ENCODE results near the gene ABCA1.

Gene ABCA1

DNA sequence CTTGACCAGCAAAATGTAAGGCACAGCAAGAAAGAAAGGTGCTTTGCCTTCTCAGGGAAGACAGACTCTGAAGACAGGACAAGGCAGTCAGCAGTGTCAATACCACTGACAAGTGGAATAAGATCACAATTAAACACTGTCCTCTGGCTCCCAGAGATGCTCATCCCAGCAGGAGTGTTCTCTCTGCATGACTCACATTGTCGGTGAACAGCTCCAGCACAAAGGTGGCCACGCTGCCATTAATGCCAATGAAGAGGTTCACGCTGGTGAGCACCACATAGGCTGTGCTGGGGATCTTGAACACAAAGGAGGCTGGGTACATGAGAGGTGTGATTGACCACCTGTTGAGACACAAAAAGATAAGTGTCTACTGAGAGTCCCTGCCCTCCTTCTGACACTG lies 132.1 kb downstream of the ABCA1 start:
- TF ChIP-seq, protein P1, sequence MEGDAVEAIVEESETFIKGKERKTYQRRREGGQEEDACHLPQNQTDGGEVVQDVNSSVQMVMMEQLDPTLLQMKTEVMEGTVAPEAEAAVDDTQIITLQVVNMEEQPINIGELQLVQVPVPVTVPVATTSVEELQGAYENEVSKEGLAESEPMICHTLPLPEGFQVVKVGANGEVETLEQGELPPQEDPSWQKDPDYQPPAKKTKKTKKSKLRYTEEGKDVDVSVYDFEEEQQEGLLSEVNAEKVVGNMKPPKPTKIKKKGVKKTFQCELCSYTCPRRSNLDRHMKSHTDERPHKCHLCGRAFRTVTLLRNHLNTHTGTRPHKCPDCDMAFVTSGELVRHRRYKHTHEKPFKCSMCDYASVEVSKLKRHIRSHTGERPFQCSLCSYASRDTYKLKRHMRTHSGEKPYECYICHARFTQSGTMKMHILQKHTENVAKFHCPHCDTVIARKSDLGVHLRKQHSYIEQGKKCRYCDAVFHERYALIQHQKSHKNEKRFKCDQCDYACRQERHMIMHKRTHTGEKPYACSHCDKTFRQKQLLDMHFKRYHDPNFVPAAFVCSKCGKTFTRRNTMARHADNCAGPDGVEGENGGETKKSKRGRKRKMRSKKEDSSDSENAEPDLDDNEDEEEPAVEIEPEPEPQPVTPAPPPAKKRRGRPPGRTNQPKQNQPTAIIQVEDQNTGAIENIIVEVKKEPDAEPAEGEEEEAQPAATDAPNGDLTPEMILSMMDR (IDR thresholded peaks at IDR 0.05; ENCODE audit: low read depth, low read length), result no peak
- no peak for DNase-seq (ENCODE audit: low read depth in 2 of 2)
- H3K4me3 ChIP-seq (replicated peaks in 1 of 2; ENCODE audit: low read depth in 2 of 2, low read length in 2 of 2), result no peak overlapping the region

DNA sequence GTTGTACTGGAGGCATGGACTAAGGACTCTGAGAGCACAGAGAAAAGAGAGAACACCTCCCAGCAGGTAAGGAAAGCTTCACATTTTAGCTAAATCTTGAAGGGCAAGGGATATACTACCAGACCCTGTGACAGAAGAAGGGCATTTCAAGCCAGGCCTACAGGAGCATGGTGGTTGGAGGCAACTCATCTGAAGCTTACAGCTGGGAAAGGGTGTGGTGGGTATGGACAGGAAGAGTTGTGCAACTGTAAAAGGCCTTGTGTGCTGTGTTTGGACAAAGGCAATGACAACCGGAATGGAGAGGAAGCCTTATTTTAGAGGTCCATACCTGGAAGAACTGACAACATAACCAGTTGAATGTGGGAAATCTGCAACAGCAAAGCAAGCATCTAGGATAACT lies 132.9 kb downstream of the ABCA1 start:
- TF ChIP-seq, protein P1 (IDR thresholded peaks at IDR 0.05; ENCODE audit: low read depth, low read length), result no peak
- peak; percentile 38 to 72 for DNase-seq (ENCODE audit: low read depth in 2 of 2)
- no peak overlapping the region for H3K4me3 ChIP-seq (replicated peaks in 1 of 2; ENCODE audit: low read depth in 2 of 2, low read length in 2 of 2)

DNA sequence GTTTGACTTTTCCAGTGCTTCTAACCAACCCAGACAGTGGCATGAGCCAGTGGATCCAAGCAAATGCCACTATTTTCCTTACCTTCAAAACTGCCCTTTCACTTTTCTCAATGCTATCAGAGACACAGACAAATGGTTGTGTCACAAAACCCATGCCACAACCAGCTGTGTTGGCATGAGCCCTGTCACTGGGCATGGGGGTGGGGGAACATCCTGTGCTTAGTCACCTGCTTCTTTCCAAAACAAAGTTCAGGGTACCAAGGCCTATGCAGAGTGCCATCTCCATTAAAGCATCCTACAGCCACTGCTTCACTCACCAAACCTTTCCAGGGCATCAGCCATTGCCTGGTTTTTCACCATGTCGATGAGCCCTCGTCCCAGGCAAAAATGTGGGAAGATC lies 133.9 kb downstream of the ABCA1 start:
- no peak overlapping the region for H3K4me3 ChIP-seq (replicated peaks in 1 of 2; ENCODE audit: low read depth in 2 of 2, low read length in 2 of 2)
- no peak for DNase-seq (ENCODE audit: low read depth in 2 of 2)
- TF ChIP-seq, protein P1 (IDR thresholded peaks at IDR 0.05; ENCODE audit: low read depth, low read length), result no peak

DNA sequence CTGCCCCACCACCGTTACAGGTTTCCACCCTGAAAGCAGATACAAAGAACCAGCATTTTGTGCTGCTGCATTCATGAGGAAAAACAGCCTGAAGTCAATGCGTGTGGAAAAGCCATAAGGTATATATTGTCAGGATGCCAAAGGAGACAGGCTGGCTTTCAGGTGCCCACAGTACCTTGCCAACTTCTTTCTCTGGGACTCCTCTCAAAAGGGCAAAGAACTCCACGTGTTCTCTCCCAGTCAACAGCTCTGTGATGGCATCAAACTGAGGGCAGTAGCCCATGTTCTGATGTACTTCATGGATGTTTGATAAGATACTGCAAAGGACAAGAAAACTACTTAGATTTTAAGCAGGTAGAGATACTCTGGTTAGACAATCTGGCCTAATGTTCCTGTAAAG lies 139.7 kb downstream of the ABCA1 start:
- TF ChIP-seq, protein P1 (IDR thresholded peaks at IDR 0.05; ENCODE audit: low read depth, low read length), result no peak
- H3K4me3 ChIP-seq (replicated peaks in 1 of 2; ENCODE audit: low read depth in 2 of 2, low read length in 2 of 2), result no peak overlapping the region
- no peak for DNase-seq (ENCODE audit: low read depth in 2 of 2)

DNA sequence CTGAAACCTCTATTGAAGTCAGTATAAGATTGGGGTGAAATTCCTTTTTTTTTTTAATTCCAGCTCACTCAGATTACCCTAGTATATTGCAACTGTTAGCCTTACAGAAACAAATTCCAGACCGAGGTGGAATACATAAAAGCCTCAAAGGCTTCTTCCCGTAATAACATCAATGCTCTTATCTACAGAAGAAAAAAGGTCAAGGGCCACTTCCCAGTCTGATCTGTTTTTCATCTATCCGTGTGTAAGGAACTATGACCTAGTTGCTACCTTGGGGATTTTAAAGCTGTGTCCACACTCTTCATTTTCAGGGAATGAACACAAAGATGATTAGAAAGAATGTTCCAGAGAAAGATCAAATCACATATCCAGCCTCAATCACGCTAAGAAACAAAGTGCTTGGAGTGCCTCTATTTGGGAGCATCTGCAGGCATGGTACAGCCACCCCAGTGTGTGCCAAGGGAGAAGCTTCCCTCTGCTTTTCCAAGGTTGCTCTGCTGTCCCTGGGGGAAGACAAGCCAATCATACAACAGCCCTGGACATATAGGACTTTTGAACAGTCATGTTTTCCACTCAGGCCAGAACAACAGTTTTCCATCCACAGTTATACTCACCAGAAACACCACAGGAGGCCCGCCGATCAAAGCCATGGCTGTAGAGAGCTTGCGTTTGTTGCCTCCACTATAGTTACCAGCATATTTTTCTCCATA lies 140.5 kb downstream of the ABCA1 start:
- TF ChIP-seq, protein P1 (IDR thresholded peaks at IDR 0.05; ENCODE audit: low read depth, low read length), result no peak
- no peak overlapping the region for H3K4me3 ChIP-seq (replicated peaks in 1 of 2; ENCODE audit: low read depth in 2 of 2, low read length in 2 of 2)
- DNase-seq (ENCODE audit: low read depth in 2 of 2), result no peak

DNA sequence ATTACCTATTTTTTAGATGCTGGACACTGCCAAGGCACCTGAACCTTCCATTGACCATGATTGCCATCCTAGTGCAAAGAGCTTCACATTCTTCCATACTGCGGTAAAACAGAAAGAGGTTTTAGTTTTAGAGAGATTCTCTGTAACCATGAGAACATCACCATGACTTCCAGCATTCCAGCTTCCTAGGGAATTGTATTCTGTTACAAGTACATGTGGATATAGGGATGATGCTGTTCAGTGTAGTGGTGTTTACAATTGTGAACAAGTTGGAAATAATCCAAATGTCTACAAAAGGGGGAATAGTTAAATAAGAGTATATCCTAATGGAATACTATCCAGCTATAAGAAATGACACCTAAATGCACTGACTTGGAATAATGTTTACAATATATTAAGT lies 141.7 kb downstream of the ABCA1 start:
- no peak overlapping the region for H3K4me3 ChIP-seq (replicated peaks in 1 of 2; ENCODE audit: low read depth in 2 of 2, low read length in 2 of 2)
- TF ChIP-seq, protein P1 (IDR thresholded peaks at IDR 0.05; ENCODE audit: low read depth, low read length), result no peak
- no peak for DNase-seq (ENCODE audit: low read depth in 2 of 2)

DNA sequence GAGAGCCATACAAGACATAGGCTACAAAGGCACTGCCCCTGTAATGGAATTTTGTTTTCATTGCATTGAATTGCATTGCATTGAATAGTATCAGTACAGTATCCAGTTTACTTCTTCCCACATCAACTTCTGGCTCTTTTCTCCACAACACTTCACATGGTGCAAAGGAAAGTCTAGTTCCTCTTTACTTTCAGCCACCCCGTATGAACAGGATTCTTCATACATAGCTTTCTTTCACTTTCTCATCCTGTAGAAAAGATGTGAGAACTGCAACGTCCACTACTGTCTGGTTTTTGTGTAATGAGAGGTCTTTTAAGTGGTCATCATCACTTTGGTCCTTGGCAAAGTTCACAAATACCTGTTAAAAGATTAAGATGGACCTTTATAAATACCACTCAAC lies 143.9 kb downstream of the ABCA1 start:
- DNase-seq (ENCODE audit: low read depth in 2 of 2), result no peak
- H3K4me3 ChIP-seq (replicated peaks in 1 of 2; ENCODE audit: low read depth in 2 of 2, low read length in 2 of 2), result no peak overlapping the region
- TF ChIP-seq, protein P1 (IDR thresholded peaks at IDR 0.05; ENCODE audit: low read depth, low read length), result no peak
